ENCODE measurements around the gene RUBCN. TPM values are rescaled to one million over a fixed set of nuclear protein-coding genes. Genes with fewer than 3 reads are reported as not detected.

Gene RUBCN
- total and polyA plus RNA-seq, 9 of the 15 experiments (the other 6 are each of a cell fraction or from before 2014, with no cell fraction given) = 8.4 to 24.0 (median 11.9) TPM

GRCh38 chr3:197711973-197712707 is 24.6 kb downstream of the RUBCN start (continued):
- TF ChIP-seq HMG20B (CRISPR knock-in tag; IDR thresholded peaks at IDR 0.05) = no peak
- TF ChIP-seq FOXK2 (conservative IDR thresholded peaks at IDR 0.05 in 1 of 2, IDR thresholded peaks at IDR 0.05 in 1 of 2; ENCODE audit: low read depth in 2 of 2) = 0 out of 4 replicates have a peak, but pooled peaks of 1 of the 2 experiments have one; percentile 35
- no peak for TF ChIP-seq NCOR1 (IDR thresholded peaks at IDR 0.05)
- peak; percentile 38; the same call in 1 of the 2 replicates for TF ChIP-seq SMARCE1 (IDR thresholded peaks at IDR 0.05)
- no peak for TF ChIP-seq SRSF3 (IDR thresholded peaks at IDR 0.05; ENCODE audit: insufficient read depth, low read length)
- TF ChIP-seq AFF4 (CRISPR knock-in tag; IDR thresholded peaks at IDR 0.05) = no peak
- no peak for TF ChIP-seq TAF7 (tag; IDR thresholded peaks at IDR 0.05)
- TF ChIP-seq ZNF507 (tag; conservative IDR thresholded peaks at IDR 0.05) = no peak
- TF ChIP-seq PREB (CRISPR knock-in tag; IDR thresholded peaks at IDR 0.05) = no peak
- TF ChIP-seq POLR2AphosphoS2 (IDR thresholded peaks at IDR 0.05; ENCODE audit: low read length) = no peak
- TF ChIP-seq ZNF232 (CRISPR knock-in tag; IDR thresholded peaks at IDR 0.05) = no peak
- TF ChIP-seq FOXA3 (CRISPR knock-in tag; conservative IDR thresholded peaks at IDR 0.05 in 1 of 2, IDR thresholded peaks at IDR 0.05 in 1 of 2) = no peak
- TF ChIP-seq RERE (CRISPR knock-in tag; IDR thresholded peaks at IDR 0.05; ENCODE audit: borderline replicate concordance) = no peak
- TF ChIP-seq KLF10 (CRISPR knock-in tag; IDR thresholded peaks at IDR 0.05) = no peak
- no peak for TF ChIP-seq TFE3 (CRISPR knock-in tag; IDR thresholded peaks at IDR 0.05)
